Activated CD4-positive, CD25-positive, alpha-beta regulatory T cell treated with anti-CD3 and anti-CD28 coated beads, Interleukin-2, amount 50 U/mL, for 72 hours (primary cell): ENCODE data around the gene DIAPH2.
"Not testable (repeated sequence)": the region's sequence is repeated elsewhere in the genome, so short reads cannot be mapped to it uniquely, and the experiment has no call there.

ENCODE experiments used
- DNase-seq: peaks from one replicate; pipeline ENCODE4 v3.0.0; 2021

DIAPH2 gene

DNA sequence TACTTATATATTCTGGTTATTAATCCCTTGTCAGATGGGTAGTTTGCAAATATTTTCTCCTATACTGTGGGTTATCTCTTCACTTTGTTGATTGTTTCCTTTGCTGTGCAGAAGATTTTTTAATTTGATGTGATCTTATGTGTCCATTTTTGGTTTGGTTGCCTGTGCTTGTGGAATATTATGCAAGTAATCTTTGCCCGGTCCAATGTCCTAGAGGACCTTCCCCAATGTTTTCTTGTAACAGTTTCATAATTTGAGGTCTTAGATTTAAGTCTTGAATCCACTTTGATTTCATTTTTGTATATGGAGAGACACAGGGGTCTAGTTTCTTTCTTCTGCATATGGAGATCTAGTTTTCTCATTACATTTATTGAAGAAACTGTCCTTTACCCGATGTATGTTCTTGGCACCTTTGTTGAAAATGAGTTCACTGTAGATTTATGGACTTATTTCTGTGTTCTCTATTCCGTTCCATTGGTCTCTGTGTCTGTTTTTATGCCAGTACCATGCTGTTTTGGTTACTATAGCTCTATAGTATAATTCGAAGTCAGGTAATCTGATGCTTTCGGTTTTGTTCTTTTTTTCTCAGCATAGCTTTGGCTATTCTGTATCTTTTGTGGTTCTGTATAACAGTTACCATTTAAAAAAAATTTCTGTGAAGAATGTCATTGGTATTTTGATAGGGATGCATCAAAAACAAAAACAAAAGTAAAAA, 34.7 kb downstream of the DIAPH2 start:
- no peak for DNase-seq

DNA sequence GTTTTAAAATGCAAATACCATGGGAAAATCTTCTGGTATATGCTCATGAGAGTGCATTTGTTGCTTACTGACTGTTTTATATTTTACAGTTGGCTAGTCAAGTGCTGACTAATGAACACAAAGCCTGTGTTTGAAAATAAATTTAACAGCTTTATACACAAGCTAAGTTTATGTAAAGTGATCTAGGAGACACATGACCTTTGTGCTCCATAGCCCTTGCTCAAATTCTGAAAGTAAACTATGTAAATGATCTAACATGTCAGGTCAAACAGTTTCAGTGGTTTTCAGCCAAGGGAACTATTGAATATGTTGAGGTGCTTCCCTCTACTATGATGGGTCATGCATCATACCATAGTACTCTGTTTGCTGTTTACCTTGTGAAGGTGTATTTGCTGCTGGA, 36.7 kb downstream of the DIAPH2 start:
- DNase-seq: no peak

DNA sequence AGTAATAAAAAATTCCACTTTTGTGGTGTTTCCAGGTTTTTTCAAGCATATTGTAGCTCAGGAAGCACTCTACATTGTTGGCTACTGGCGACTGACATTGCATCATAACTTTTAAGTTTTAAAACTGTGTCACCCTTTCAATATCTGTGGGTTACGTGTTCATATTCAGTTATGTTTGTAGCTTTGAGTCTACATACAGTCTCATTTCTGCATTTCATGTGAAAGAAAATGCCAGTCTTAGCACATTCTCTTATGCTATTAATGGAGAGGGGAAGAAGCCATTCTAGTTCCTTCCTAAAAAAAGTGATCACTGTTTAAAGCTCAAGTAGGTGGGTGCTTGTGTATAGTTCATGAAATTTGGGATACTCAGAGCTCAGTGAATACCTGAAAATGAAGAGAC, 38.1 kb downstream of the DIAPH2 start:
- no peak for DNase-seq

DNA sequence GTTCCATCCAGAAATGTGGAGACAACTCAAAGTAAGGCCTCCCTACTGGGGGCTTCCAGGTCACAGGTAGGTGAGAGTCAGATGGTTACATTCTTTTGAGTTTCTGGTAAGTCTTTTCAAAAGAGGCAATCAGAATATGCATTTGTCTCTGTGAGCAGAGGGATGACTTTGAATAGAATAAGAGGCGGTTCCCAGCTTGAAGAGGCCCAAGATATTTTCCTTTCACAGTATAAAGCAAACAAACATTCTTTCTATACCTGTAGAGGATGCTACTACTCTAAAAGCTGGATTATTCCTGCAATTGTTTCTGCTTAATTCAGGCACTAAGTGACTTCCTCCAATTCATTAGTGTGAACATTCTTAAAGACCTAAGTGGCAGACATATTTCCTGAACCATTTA, 44.4 kb downstream of the DIAPH2 start:
- DNase-seq: no peak

DNA sequence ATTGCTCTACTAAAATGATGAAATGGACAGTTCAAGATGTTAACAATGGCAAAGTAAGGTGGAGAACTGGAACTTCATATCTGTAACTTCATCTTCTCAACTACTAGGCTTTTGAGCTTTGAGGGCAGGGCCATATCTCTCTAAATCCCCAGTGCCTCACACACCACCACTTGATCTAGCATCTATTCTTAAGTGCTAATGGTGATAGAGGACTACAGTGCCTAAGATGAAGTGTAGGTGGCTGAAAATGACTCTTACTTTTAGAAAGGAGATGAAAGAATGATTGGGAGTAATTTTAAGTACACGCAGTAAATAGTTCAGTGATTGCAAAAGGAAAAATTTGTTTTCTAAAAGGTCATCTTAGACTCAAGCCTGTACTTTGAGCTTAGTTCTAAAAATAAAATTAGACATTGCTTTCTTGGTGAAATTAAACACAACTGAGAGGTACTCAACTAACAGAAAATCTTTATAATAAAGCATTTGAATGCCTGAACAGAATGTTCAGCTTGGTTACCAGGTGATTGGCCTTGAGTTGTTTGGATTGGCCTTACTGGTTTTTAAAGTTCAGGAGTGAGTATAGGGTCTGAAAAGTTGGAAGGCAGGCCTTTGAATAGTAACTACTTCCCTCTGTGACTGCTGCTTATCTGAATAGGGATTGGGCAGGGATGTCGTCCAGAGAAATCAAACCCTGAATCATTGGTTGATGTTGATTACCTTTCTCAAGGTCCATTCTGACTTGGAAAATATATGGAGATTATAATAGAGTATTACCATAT, 45.4 kb downstream of the DIAPH2 start:
- DNase-seq: no peak

DNA sequence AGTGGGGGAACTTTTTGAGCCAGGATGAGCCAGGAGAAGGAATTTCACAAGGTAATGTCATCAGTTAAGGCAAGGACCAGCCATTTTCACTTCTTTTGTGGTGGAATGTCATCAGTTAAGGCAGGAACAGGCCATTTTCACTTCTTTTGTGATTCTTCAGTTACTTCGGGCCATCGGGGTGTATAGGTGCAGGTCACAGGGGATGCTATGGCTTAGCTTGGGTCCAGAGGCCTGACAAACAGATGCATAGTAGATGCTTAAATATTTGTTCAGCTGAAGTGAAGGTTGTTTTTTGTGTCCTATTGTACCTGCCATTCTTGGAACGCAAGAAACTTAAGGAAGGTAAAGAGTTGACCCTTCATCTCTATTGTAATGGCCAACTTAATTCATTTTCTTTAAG, 46.4 kb downstream of the DIAPH2 start:
- DNase-seq: not testable (repeated sequence)

DNA sequence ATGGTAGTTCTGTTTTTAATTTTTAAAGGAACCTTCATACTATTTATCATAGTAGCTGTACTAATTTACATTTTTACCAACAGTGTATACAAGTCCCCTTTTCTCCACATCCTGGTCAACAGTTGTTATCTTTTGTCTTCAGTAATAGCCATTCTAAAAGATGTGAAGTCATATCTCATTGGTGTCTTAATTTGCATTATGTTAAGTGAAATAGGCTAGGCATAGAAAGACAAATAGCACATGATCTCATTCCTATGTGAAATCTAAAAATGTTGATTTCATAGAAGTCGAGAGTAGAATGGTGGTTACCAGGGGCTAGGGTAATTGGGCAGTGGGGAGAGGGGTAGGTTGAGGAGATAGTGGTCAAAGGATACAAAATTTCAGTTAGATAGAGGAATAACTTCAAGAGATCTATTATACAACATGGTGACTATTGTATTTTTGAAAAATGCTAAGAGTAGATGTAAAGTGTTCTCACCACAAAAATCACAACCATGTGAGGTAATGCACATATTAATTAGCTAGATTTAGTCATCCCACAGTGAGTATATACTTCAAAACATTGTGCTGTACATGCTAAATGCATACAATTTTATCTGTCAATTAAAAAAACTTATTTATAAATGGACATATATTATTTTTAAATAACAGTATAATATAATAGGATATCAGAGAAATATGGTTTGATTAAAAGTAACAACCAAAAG, 58.9 kb downstream of the DIAPH2 start:
- DNase-seq: no peak

DNA sequence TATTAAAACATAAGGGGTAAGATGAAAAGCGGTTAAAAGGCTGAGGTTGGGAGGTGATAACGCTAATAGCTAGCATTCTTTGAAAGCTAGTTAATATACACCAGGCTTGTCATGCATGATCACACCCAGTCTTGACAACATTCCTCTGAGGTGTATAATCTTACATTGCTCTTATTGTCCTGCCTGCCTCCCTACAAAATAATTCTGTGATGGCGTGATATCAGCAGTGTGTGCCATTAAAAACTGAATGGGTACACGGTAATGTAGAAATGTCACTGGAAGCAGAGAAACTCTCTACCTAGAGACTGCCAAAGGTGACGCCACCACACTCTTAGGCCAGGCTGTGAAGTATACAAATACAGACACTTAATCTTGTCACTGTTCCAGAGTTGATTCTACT, 68.1 kb downstream of the DIAPH2 start:
- DNase-seq: no peak

DNA sequence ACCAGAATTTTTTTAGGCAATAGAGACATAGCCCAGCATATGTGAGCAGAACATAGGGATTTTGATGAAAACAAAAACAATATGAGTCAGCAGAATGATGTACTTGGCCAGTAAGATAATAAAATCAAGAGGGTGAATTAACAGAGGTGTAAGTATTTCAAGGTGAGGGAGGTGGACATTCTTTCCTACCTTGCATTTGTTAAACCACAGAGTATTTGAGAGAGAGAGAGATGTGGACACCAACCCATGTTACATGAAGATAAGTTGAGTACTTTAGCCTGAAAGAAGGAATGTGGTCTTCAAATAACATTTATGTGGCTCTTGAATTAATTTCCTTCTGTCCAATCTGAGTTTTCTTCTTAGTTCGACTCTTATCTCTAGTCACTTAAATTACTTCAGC, 68.6 kb downstream of the DIAPH2 start:
- DNase-seq: no peak

DNA sequence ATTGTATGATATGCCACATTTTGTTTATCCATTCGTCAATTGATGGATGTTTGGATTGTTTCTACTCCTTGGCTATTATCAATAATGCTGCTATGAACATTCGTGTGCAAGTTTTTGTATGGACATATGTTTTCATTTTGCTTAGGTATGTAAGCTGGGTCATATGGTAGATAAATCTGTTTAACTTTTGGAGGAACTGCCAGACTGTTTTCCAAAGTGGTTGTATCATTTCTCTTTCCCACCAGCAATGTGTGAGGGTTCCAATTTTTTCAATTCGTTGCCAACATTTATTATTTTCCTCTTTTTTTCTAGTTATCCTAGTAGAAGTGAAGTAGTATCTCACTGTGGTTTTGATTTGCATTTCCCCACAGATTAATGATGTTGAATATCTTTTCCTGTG, 71.8 kb downstream of the DIAPH2 start:
- DNase-seq: no peak

DNA sequence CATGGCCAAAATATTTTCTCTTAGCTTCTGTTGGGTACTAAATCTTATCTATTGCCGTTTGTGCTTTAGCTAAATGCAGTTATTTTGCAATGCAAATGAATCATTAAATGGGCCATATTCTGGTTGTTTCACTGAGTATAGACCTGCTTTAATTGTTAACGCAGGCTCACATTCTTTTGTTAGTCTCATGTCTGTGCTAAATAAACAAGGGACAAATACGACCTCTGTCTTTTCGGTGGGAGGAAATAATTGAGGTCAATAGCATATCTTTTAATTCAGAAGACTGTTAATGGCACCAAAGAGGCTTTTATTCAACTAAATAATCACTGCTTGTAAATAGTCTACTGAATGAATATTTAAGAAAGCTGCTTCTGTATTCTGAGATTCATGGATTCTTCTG, 76.9 kb downstream of the DIAPH2 start:
- no peak for DNase-seq

DNA sequence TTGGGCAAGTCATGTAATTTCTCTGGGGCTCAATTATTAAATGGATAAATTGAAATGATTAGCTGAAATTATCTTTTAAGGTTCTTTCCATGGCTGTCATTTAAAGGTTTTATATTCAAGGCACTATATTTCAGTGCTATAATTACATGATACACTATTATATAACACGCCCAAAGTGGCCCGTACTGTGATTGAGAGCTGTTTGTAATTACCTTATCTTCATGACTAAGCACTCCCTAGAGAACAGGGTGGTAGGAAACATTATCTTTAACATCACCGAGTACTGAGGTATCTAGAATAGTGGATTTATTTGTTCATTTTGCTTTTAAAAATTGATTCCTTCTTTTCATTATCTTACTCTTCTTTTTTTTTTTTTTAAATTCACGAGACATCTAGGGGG, 79.0 kb downstream of the DIAPH2 start:
- no peak for DNase-seq

DNA sequence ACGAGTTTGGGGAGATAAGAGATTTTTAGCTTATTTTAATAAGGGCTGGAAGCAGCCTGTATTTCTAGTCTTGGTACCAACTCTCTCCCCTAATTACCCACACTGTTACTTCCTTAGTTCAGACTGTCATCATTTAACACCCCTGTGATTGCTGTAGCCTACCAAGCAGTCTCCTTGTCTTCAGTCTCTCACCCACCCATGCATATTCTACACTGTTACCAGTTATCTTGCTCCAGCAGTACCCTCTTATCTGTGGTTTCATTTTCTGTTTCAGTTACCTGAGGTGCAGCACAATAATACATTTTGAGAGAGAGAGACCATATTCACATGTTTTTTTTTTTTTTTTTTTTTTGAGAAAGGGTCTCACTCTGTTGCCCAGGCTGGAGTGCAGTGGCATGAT, 80.2 kb downstream of the DIAPH2 start:
- DNase-seq: no peak

DNA sequence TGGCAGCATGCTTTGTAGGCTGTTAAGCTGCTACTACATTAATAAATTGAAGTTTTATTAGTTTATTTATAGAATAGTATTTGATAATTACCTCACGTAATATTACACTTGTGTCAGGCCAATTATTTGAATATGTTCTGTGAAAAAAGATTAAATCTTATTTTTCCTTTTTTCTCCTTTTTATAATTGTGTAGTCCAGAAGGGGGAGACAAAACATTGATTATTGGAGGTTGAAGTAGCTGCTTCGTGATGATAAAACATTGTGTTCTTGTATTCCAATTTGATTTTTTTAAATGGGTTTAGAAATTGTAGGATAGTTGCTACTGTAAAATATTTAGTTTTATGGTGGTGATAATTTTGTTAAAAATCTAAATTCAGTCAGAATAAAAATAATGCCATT, 85.7 kb downstream of the DIAPH2 start:
- DNase-seq: no peak

DNA sequence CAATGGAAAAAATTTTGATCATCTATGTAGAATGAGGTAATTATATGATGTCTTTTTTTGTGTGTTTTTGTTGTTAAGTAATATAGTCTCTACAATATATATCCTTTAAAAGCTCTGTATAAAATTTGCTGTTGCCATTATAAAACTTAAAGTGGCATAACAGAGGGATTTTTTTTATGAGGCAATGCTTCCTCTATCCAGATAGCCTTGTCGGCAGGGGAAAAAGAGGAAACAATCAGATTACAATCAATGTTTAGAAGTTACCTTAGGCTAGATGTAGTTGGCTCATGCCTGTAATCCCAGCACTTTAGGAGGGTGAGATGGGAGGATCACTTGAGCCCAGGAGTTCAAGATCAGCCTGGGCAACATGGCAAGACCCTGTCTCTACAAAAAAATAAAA, 86.8 kb downstream of the DIAPH2 start:
- DNase-seq: no peak

DNA sequence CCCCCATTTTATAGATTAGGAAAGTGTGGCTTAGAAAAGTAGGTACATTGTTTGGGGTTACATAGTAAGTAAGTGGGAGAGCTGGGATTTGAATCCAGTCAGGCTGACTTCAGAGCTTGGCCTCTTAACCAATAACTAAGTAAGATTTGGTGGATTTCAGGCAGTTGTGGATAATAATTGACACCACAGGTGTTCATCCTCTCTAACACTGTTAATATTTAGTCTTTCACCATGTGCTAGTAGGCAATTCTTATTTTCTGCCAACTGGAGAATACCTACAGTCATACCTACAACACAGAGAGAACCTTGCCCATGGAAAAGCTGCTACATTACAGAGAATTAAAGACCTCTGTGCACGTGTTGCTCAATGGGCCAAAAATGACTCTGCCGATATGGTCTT, 89.5 kb downstream of the DIAPH2 start:
- no peak for DNase-seq

DNA sequence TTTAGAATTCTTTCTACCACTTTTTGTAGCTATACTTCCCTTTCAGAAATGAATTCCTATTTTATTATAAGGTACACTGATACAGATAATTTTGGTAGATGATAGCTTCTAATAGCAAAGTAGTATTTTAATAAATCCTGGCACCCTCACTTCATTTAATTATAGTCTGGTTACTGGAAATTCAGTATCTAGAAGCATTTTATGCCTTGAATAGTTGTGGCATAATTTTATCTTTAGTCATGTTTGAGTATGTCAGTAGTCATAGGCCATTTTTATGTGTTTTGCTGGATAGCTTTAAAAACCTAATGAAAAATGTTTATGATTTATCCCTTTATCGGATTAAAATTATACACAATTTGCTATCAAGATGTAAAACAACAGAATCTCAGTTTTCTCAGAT, 92.3 kb downstream of the DIAPH2 start:
- no peak for DNase-seq

DNA sequence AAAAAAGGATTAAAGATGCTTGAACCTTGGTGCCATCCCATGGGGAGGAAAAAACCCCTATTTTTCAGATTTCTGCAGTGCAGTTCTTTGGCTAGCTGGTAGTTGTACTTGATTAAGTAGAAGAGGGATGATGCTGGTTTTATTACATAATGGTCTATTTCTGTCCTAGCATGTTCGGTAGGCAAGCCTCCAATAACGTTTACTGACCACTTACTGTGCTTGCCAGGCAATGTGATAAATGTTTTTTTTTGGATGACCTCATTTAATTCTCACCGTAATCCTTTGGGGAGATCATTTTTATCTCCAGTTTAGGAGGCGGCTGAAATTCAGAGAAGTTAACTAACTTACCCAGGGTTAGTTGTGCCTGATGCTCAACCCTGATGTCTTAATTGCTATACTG, 106.9 kb downstream of the DIAPH2 start:
- DNase-seq: no peak

DNA sequence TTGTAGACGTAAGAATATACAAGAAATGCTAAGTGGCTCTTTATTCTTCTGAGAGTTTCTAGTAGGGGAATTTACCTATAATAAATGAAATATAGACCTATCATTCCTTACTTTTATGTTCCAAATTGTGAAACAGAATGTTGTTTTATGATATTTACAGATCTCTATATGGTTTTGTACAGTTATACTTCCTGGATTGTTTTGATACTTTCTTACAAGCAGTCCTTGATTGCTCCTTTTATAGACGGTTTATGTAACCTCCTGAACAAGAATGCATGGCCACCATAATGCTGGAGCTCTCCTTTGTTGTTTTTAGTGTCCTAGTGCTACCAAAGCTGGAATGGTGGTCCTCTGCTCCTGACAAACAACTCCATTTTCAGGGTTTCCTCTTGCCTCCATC, 107.4 kb downstream of the DIAPH2 start:
- DNase-seq: no peak

DNA sequence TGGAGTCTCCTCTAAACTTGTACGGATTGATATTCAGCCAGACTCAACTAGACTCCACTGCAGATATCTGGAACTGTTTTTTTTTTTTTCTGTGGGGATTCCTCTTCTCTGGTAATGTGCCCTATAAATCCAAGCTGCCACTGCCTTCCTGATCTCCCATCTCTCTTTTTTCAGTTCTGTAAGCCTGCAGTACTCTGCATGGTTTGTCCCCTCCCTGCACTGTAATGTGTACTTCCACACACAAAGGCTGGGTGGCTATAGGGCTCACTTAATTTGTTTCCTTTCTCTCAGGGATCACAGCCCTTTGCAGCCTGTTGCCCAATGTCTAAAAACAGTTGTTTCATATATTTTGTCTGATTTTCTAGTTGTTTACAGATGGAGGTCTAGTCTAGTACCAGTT, 114.3 kb downstream of the DIAPH2 start:
- DNase-seq: no peak

DNA sequence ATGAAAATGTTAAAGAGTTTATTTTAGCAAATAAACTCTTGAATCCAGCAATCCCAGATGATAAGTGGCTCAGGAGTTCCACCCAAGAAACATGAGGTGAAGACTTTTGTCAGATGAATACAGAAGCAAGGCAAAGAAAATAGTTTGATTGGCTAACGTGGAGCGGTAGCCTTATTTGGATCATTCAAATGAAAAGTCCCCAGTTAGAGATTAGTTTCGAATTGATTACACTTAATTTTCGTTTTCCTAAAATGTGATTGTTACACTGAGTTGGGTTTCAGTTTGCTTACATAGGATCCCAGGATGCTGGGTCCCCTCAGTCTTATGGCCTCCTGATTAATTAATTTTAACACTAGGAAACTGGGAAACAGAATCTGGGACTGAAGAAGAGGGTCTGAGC, 122.7 kb downstream of the DIAPH2 start:
- DNase-seq: no peak

DNA sequence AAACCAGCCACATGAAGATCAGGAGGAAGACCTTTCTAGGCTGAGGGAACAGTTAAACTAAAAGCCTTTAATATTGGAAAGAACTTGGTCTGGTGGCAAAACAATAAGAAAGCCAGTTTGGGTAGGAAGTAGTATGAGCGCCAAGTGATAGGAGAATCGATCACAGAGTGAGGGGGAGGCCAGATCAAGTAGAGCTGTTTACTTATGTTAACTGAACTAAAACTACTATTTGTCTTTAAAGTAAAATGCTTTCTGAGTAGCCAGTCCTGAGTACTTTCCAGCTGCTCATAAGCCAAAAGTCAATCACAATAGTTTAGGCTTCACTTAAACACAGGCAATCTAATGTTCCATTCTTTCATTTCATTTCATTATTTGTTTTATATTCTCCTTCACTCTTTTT, 136.3 kb downstream of the DIAPH2 start:
- DNase-seq: no peak

DNA sequence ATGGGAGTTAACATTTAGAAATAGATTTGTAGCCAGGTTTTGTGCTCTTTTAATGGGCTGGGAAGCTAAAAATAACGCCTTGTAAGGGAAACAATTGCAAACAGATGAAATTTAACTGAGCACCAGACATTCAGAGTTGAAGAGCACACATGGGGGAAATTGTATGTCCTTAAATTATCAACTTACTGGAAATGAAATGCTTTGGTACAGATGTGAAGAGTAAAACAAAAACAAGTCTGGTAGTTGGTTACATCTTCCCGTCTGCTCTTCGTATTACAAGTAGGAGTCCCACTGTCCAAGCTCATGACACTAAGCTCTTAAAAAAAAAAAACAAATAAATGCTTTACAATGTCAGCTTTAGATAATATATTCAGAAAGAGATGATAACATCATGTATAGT, 139.5 kb downstream of the DIAPH2 start:
- DNase-seq: no peak

DNA sequence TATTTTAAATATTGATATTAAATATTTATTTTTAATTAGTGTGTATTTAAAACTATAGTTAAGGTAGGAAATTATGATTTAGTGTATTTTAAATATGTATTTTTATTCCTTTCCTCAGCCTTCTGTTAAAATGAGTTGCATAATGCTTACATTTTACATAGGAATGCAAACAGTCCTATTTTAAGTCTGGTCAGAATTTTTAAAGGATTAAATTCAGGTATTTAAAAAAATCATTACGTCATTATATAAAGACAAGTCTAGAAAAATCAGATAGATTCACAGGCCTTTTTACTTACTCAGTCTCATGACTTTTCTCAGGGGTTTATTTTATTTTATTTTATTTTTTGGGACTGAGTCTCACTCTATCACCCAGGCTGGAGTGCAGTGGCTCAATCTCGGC, 148.7 kb downstream of the DIAPH2 start:
- no peak for DNase-seq
